ENCODE data around the gene SYTL1.

Gene SYTL1

DNA sequence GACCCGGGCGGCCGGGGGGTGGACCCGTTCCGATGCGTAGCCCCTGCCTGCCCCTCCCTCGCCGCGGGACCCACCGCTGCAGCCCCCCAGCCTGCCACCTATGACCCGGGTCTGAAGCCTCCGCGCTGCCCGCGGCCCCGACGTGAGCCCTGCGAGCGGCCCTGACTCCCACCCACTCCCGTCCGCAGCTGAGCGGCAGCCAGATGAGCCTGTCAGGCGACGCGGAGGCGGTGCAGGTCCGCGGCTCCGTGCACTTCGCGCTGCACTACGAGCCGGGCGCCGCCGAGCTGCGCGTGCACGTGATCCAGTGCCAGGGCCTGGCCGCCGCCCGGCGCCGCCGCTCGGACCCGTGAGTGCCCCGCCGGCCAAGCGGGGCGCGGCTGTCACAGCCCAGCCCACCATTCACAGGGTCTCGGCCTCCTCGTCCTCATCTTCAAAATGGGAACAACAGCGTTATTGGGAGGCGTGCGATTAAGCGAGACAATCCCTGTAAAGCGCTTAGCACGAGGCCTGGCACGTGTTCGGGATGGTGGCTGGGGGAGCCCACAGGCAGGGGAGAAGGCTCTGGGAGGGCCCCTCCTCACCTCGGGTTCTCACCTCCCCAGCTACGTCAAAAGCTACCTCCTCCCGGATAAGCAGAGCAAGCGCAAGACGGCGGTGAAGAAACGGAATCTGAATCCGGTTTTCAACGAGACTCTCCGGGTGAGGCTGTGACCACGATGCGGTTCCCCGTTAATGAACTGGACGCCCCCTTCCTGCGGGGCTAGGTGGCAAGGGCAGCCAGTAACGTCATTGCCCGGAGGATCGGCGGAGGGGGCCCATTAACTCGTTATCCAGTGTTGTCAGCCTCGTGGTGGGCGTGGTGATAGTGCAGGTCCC, 8.2 kb downstream of the SYTL1 start:
- no peak for DNase-seq

DNA sequence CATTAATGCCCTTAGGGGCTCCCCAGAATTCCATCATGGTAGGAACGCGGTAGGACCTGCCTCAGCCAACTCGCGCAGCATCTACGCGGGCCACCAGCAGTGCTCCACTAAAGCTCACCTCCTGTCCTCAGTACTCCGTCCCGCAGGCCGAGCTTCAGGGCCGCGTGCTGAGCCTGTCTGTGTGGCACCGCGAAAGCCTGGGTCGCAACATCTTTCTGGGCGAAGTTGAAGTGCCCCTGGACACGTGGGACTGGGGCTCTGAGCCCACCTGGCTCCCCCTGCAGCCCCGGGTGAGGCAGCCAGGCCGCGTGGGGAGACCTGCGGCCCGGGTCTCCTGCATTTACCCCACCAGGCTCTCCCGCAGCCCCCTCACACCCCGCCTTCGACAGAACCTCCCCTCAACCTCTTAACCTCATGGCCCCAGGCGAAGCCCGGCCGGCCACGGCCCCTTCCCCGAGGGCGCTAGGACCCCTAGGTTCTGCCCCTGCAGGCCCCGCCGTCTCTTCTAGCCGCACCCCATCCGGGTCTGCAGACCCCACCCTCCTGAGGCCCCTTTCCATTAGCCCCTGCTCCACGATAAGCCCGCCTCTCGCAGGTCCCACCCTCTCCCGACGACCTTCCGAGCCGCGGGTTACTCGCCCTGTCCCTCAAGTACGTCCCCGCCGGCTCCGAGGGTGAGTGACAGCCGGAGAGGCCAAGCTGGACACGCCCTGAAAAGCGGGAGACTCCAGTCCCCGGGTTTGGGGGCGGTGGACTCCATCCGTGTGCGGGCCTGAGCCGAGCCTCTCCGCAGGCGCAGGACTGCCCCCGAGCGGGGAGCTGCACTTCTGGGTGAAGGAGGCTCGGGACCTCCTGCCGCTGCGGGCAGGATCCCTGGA, 9.1 kb downstream of the SYTL1 start:
- DNase-seq = no peak

DNA sequence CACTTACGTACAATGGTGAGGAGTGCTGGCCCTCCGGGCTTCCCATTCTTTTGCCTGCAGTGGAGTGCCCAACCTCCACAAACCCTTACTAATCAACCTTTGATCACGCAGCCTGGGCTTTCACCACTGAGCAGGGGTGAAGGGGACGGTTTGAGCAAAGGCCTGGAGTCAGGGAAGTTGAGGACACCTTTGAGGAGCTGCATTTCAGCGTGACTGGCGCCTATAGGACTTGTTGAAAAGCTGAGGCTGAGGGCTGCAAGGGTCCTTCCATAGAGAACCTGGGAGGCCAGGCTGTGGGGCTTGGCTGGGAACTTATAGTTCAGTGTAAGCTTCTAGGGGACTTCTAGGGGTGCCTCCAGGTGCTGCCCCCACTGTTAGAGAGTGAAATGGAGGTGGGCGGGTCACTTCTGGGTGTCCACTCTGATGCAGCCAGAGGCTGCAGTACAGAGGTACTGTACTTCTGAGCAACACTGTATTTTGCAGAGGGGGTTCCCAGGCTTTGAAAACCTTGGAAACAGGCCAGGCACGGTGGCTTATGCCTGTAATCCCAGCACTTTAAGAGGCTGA, 9.8 kb downstream of the SYTL1 start:
- no peak for DNase-seq

DNA sequence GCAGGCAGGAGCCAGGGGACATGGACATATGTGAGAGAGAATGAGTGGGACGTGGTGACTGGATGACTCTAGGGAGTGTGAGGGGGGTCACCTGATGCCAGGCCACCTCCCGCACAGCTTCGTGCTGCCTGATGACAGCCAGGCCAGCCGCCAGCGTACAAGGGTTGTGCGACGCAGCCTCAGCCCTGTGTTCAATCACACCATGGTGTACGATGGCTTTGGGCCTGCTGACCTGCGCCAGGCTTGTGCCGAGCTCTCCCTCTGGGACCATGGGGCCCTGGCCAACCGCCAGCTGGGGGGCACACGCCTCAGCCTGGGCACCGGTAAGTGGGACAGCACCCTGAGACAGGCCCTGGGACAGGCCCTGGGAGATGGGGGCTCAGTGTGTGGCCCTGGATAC, 11.3 kb downstream of the SYTL1 start:
- no peak for DNase-seq

DNA sequence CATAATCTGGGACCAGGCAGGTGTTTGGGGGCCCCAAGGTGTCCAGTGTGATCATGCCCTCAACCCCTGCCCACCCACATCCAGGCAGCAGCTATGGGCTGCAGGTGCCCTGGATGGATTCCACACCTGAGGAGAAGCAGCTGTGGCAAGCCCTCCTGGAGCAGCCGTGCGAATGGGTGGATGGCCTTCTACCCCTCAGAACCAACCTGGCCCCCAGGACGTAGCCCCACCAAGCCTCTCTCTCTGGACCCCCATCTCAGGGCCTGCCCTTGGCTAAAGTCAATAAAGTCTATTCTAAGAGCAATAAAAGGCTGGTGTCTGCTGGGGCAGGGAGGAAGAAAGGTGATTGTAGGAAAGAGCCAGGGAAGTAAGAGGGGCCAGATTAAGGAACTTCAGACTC, 11.8 kb downstream of the SYTL1 start:
- no peak for DNase-seq

DNA sequence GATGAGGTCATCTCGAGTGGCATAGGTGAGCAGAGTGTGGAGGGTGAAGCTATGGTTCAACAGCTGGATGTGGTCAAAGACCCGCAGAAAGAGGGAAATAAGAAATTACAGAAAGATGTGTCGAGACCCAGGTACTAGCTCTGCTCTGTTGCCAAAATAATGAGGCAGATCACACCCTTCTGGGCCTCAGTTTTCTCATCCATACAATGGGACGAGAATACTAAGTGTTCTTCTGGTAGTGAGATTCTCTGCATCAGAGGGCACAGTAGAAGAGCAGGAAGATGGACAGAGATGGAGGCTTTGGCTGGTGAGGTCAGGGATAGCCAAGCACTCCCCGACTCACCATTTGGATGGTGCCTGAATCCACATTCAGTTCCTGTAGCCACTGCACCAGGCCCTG, 13.9 kb downstream of the SYTL1 start:
- no peak for DNase-seq

DNA sequence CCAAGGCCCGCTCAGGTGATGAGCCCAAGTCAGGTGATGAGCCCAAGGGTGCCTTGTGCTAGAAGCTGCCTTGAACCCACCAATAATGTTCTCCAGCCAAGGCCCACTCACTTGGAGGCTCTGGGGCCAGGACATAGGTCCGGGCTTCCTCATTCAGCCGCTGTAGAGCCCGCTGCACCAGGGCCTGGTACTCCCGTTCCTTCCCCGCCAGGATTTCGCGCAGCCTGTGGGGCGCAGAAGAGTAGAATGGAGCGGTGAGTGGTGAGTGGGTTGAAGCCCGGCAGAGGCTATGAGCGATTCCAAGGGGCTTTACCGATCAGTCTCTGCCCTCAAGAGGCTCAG, 14.4 kb downstream of the SYTL1 start:
- no peak for DNase-seq

DNA sequence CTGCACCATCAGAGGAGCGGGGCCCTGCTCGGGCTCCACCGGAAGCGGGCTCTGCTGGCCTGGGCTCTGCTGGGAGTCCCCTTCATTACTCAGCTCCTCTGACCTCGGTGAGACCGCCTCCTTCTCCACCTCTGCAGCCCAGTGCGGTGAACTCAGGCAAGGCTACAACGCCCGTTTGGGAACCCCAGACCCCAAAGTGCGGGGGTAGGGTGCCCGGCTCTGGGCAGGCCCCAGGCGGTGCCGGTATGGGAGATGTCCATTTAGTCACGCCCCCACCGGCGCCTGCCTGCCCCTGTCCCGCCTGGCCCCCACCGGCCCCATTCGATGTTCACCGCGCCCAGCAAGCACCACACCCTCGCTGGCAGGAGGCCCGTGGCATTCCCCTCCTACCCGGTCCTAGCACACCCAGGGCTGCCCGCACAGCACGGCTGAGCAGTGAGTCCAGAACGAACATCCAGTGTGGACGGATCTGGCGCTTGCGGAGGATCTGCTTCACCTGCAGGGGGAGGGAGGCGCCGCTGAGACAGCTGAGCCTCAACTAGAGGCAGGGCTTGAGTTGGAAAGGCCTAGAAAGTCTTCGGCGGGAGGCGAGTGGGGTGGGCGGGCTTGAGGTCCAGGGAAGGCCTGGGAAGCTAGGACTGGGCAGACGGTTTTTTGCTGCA, 14.9 kb downstream of the SYTL1 start:
- peak; percentile 33 to 58 for DNase-seq

DNA sequence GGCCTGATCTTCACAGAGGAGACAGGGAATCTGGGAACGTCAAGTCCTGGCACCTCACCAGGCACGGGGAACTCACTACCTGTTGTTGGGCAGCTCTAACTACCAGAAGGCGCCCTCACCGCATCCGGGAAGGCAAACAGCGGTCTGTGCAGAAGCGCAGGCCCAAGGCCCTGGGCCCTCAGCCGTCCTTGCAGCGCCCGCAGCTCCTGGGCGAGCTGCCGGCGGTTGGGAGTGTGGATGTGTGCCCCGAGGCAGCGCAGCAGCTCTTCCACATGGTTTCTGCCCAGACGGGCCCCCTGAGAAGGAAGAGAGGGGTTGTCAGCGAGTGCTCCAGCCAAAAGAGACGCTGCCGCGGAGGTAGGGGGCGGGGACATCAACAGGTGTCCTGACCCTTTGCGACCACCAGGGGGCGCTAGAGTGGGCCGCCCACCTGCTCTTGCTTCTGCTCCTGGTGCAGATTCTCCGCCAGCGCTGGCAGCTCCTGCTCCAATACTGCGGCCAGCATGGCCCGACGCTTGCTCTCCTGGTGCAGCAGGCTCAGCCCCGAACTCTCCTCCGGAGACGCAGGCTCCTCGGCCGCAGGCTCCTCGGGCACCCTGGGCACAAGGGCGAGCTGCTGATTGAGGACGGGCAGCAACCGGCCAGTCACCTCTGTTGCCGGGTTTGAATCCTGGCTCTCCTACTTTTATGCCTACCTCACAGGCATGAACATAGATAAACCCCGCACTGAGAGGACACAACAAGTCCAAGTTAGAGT, 15.6 kb downstream of the SYTL1 start:
- peak; percentile 83 for DNase-seq

DNA sequence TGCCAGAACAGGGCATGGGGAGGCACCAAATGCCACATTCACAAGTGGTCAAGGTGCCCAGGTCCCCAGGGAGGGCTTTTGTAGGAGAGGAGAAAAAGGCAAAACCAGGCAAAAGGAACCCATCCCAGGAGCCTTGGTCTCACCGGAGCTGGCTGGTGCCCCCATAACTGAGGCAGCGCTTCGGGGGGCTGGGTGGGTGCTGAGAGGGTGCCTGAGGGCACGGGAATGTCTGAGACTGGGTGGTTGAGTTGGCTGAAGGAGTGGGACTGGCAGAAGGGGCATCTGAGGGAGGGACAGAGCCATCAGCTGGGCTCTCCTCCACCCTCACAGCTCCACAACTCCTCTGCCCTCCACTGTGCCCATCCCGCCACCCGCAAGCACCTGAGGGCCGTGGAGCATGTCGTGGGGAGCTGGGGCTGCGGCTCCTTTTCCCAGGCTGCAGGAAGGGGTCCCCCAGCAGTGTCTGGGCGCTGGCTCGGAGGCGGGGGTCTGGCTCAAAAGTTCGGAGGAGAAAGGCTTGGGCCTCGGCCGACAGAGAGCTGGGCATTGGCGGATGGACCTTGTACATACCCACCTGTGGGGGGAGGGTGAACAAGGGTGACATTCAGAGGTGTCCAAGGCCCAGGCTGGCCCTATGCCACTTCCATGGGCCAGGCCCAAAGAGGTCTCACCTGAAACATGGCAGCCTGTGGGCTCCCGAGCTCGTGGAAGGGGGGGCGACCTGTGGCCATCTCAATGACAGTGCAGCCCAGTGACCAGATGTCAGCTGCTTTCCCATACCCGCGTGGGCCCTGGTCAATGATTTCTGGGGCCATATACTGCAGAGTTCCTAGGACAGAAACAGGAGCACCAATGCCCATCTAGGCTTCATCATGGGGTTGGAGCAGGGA, 16.5 kb downstream of the SYTL1 start:
- DNase-seq = no peak

DNA sequence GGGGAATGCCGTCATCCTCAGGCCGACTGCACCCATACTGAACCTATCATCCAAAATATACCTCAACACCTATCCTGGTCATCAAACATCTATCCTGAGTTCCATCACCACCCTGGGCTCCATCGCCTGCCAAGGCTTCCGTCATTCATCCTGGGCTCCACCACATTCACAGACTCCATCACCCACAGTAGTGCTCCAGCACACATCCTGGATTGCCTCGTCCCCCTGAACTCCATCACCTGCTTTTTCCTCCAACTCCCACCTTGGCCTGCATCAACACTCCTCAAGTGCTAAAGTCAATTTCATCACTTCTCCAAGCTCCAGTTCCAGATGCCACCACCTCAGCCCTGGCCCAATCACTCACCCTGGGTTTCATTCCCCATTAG, 17.1 kb downstream of the SYTL1 start:
- DNase-seq = no peak

DNA sequence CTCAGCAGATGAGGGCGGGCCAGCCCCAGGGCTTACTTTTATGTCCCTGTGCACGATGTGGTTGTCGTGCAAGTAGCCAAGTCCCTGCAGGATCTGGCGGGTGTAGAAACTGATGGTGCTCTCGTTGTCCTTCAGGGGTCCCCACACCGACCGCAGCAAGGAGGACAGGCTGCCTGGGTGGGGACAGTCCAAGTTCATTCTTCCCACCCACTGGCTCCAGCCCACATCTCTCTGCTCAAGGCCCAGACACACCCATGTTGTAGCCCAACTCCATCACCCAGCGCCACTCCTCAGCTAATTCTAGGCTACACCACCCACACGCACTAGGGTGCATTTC, 18.0 kb downstream of the SYTL1 start:
- DNase-seq = no peak

DNA sequence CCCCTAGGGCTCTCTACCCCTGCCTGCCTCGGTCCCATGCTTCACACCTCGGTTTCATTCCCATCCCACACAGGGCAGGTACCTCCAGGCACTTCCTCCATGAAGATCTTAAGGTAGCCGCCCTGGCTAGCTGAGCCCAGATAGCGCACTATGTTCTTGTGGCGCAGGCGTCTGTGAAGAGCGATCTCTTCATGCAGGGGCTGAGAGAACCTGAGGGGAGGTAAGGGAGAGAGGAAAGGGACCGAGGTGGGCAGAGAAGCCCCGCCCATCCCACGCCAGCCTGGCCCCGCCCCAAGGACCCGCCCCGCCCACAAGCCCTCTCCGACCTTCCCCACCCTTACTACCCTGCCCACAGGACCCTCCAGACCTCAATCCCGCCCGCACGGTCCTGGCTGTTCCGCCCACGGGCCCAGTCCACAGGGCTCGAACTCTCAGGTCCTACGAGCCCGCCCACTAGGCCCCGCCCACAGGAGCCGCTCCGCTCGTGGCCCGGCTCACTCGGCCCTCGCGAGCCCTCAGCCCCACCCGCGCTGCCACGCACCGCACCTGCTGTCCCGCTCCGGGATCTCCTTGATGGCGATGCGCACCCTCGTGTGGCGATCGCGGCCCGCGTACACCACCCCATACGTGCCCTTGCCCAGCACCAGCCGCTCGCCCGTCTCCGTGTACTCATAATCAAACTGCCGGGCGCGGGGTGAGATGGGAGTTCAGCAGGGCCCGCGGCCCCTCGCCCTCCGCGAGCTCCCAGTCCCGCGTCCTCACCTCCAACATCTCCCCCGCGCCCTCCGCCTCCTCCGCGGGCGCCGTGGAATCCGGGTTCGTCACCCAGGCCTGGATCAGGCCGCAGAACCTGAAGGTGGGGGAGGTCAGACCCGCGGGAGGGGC, 18.6 kb downstream of the SYTL1 start:
- DNase-seq = peak; percentile 49 to 65

DNA sequence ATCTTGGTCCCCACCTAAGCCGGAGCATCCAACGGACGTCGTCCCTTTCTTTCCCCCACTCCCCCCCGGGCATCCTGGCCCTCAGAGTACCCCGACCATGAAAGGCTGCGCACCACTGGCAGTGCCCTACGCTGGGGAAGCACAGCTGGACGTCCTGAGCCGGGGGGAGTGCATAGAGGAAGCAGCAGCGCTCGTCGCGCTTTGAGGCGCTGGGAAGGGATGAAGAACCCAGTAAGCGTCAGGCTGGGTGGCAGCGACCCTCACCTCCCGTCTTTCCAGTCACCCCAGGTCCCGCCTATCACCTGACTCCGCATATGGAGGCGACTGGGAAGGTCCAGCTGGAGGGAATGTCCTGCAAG, 19.2 kb downstream of the SYTL1 start:
- no peak for DNase-seq

DNA sequence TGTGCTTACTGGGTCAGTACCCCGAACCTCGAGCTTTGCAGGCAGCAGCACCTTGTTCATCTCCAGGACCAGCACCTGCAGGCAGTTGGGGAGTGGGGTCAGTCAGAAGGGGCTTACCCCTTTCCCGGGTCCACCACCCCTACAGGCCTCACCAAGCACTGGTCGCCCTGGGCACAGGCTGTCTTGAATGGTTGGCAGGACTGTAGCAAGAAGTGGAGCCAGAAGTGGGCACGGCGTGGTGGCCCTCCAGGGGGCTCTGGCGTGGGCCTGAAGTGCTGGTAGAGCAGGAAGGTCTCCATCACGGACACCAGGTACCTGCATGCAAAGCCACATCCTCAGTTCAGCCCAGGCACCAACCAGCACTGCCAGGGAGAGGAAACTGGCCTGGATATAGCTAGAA, 19.7 kb downstream of the SYTL1 start:
- no peak for DNase-seq

DNA sequence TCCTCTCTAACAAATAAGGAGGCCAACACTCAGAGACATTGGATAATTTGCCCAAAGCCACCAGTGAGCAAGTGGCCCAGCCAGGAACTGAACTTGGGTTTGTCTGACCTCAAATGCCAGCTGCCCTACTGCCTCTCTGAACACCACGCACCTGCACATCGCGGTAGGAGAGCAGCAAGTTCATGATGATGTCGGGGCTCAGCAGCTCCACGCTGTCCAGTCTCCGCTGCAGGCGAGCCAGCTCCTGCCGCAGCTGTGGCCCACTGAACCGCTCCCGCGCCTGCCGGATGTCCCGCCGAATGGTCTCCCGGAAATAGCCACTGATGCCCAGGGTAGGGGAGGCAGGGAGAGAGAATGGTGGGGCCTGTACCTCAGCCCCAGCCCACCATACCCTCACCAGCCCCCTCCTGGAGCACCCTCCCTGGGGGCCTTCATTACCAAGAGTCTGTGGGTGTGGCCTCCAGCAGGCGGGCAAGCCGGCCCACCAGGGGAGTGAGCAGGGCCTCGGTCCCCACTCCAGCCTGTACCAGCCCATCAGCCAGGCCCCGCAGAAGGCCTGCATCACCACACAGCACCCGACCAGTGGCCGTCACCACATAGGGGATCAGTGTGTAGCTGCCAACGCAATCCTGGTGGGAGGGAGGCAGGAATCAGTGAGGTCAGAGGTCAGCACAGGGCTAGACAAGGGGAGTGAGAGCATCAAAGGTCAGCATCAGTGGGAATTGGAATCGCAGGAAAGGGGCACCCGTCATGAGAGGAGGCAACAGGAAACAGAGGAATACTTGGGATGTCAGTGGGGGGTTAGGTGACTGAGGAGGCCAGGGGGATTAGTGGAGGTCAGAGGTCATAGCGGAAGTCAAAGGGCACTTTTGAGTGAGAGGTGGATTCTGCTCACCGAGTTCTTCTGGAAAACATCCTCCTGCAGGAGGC, 22.2 kb downstream of the SYTL1 start:
- DNase-seq = no peak

DNA sequence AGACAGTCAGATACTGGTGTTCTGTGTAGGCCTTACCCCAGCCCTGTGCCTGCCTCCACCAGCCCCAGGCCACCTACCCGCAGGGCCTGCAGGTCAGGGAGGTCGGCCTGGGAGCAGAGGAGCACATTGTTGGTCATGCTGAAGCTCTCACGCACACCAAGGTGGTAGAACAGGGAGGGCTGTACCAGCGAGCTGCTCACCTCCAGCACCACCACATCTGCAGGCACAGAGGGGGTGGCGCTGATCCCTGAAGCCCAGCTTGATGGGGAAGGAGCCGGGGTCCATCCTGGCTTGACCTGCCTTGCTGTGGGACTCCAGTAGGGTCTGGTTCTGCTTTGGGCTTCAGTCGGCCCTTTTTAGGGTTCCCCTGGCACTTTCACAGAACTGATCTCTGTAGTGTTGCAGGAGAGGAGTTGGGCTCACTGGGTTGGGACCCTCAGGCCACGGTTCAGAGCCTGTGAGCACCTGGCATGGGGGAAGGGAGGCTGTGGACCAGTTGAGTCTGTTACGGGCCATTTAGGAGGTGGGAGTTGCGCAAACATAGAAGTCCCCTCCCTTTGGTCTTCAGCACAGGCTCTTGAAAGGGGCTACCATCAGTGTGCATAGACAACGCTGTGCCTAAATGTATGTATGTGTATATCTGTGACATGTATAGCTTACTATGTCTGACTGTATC, 23.0 kb downstream of the SYTL1 start:
- no peak for DNase-seq

DNA sequence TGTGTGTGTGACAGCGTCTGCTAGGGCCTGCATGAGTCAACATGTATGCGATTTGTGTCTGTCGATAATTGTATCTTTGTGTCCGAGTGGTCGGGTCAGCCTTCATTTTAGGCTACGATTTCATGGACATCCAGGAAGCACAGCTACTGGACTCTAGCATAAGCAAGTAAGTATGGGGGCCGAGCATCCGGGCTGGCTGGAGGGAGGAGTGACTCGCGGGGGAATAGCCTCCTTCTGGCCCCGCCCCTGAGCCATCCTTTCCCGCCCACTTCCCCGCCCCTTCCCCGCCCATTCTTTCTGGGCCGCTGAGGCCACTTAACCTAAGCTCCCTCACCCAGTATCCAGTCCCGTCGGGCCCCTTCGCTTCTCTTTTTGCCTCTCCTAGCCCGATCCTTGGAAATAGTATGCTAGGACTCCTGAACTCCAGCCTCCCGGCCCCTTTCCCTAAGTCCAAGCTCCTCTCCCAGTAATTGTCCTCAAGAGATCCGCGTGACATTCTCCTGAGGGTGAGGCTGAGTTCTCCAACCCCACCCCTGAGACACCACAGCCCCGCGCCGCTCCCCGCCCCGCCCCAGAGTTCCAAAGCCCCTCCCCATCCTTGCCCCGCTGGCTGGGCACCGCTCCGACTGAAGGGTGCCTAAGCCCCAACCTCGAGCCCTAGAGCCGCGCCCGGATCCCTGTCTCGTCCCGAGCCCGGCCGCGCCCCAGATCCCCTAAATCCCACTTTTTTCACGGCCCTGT, 23.7 kb downstream of the SYTL1 start:
- DNase-seq = peak; percentile 77 to 82

Data from CD4-positive, alpha-beta T cell treated with Interleukin-1 beta for 1 hour (primary cell).